M059J (cell line): ENCODE results near the gene SYNJ2. TPM values are rescaled to one million over a fixed set of nuclear protein-coding genes. Genes with fewer than 3 reads are reported as not detected.

ENCODE experiments used
- DNase-seq: peaks from one replicate; pipeline ENCODE4 v3.0.0-alpha.2; 2012; ENCODE audit warnings: low read depth
- total RNA-seq: library from RNA; depleted of rRNA; stranded (reverse); fragments of >200 nt; shearing (Covaris generic); gene quantifications from 2 replicates; pipeline ENCODE4 v1.2.3, GENCODE V29; 2014

Gene SYNJ2
- total RNA-seq, 1 experiment from 2014 or later = 50.4 TPM

GRCh38 chr6:158010591-158011477, 29.2 kb downstream of the SYNJ2 start:
- no peak for DNase-seq

GRCh38 chr6:158011478-158011920, 29.8 kb downstream of the SYNJ2 start:
- peak; percentile 69 for DNase-seq

- no peak for DNase-seq
Observed at GRCh38 chr6:158011980-158012566, 30.4 kb downstream of the SYNJ2 start.

- no peak for DNase-seq
Observed at GRCh38 chr6:158013904-158014504, 32.3 kb downstream of the SYNJ2 start.

GRCh38 chr6:158014505-158015187, 33.0 kb downstream of the SYNJ2 start:
- no peak for DNase-seq

GRCh38 chr6:158015188-158015506, 33.5 kb downstream of the SYNJ2 start:
- DNase-seq = no peak

GRCh38 chr6:158016571-158017383, 35.1 kb downstream of the SYNJ2 start:
- DNase-seq = no peak

- DNase-seq = no peak
Observed at GRCh38 chr6:158017621-158018040, 36.0 kb downstream of the SYNJ2 start.

- DNase-seq = no peak
Observed at GRCh38 chr6:158018041-158018771, 36.5 kb downstream of the SYNJ2 start.

- peak; percentile 83 for DNase-seq
Observed at GRCh38 chr6:158018851-158019361, 37.2 kb downstream of the SYNJ2 start.

- no peak for DNase-seq
Observed at GRCh38 chr6:158019416-158019815, 37.8 kb downstream of the SYNJ2 start.

GRCh38 chr6:158020272-158020711, 38.6 kb downstream of the SYNJ2 start:
- no peak for DNase-seq

GRCh38 chr6:158020811-158021210, 39.1 kb downstream of the SYNJ2 start:
- DNase-seq = no peak

GRCh38 chr6:158021376-158021775, 39.7 kb downstream of the SYNJ2 start:
- DNase-seq = no peak

GRCh38 chr6:158021814-158022748, 40.4 kb downstream of the SYNJ2 start:
- DNase-seq = no peak

- DNase-seq = no peak
Observed at GRCh38 chr6:158022749-158023596, 41.3 kb downstream of the SYNJ2 start.

GRCh38 chr6:158023597-158023939, 41.9 kb downstream of the SYNJ2 start:
- no peak for DNase-seq

GRCh38 chr6:158024566-158025297, 43.1 kb downstream of the SYNJ2 start:
- no peak for DNase-seq
